ENCODE data around the gene AFAP1.

Gene AFAP1

GRCh38 chr4:7863911-7864681, 75.6 kb downstream of the AFAP1 start:
- no peak for DNase-seq

- no peak for DNase-seq
These were observed 77.0 kb downstream of the AFAP1 start for GRCh38 chr4:7862561-7863192.

- DNase-seq: no peak
These were observed 78.2 kb downstream of the AFAP1 start for GRCh38 chr4:7861440-7861881.

DNA sequence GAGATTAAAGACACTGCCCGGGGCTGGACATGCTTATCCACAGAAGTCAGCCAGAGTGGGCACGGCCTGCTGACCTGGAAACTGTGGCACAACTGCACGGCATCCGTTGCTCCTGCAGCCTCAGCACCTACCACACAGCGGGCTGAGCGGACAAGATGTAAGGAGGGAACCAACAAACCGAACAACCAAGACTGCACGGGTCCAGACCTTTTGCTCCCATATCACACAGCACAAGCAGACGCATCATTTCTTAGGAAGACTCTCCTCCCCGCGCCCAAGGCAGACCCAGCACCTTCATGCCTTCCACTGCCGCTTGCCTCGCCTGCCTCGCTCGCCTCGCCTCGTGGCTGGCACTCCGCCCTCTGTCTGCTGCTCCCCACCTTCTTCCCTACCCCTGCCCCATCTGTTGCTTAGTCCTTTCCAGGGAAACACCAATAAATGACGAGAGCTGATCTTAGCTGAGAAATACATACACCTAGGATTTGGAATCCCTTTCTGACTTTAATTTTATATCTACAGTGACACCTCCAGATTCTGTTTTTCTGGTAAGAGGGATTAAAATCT, 79.0 kb downstream of the AFAP1 start:
- DNase-seq: no peak

GRCh38 chr4:7859326-7859725, 80.3 kb downstream of the AFAP1 start:
- no peak for DNase-seq

DNA sequence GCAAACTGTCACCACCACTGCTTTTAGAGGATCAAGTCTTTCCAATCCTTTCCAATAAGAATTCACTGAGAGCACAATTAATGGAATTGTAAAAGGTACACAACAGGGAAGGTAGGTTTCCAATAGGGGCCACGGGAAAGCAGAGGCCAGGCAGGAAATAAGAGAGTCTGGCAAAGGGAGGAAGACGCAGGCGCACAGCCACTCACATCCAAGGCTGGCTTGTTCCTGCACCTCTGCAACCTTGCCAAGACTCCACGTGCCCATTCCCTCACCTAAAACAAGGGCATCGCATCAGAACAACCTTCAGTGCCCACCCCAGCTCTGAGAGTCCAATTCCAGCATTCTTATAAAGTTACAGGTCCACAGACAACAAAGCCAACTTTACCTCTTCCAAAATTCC, 81.2 kb downstream of the AFAP1 start:
- DNase-seq: no peak

DNA sequence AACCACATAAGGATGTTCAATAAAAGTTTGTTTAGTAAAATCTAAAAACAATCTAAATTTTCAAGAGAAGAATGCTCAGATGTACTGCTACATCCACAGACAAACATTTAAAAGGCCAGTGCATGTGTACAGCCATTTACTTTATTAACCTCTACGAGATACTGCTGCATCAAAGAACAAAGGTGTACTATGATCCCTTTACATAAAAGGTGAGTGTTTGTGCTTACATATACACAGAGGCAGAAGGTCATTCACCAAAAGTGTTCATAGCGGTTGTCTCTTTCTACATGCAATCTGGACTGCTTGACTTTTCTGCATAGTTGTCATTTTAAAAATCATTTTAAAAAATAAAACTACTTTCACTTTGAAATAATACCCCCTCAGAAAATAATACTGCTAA, 81.7 kb downstream of the AFAP1 start:
- no peak for DNase-seq

- no peak for DNase-seq
These were observed 82.4 kb downstream of the AFAP1 start for GRCh38 chr4:7857238-7857701.

- no peak for DNase-seq
These were observed 83.9 kb downstream of the AFAP1 start for GRCh38 chr4:7855731-7856130.

- DNase-seq: no peak
These were observed 84.8 kb downstream of the AFAP1 start for GRCh38 chr4:7854697-7855370.

DNA sequence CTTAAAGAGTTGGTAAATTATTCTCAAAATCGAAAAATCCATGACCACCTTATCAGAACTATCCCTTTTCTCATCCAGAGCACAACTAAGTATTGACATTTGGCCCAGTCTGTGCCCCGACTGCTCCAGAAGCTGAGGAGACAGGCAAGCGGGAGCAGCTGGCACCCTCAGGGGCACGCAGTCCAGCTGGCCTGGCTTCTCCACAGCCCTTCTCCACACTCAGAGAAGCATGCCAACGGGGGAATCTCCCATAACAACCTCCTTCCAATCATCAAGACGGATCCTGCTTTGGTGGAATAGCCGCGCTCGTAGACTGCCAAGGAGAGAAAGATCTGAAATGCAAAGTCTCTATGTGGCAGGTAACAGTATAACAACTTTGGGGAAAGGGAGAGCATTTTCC, 85.4 kb downstream of the AFAP1 start:
- DNase-seq: no peak

GRCh38 chr4:7853271-7853670, 86.4 kb downstream of the AFAP1 start:
- DNase-seq: no peak

DNA sequence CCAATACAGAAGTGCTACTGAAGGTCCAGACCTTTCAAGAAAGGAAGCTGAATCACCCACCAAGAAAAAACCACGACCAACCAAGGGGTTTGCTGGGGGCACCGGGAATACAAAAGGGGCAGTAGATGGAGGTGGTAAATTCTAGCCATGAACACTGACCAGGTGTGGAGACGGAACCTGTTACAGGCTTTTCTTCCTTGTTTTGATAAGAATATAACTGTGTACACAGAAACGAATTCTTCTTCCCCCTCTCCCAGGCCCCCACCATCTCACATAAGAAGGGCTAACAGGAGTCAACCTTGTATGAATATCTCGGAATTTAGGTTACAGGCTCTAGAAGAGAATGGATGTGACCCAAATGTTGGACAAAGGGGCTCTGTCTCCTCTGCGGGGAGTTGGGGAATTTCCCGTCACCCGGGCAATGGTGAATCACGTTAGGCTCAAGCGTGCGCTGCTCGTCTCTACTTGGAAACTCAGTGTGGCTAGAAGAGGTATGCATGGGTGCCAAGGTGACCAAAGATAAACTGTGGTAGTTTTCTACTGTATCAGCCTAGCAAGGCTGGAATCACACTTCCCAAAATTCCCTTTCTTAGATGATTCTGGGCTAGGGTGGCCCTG, 87.0 kb downstream of the AFAP1 start:
- DNase-seq: no peak

- no peak for DNase-seq
These were observed 89.2 kb downstream of the AFAP1 start for GRCh38 chr4:7850489-7850888.

DNA sequence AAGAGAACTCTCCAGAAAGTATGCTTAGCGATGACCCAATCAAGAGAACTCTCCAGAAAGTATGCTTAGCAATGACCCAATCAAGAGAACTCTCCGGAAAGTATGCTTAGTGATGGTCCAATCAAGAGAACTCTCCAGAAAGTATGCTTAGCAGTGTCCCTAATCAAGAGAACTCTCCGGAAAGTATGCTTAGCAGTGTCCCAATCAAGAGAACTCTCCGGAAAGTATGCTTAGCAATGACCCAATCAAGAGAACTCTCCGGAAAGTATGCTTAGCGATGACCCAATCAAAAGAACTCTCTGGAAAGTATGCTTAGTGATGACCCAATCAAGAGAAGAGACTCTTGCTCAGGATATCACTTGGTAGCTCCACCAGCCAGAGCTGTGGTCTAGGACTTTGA, 92.5 kb downstream of the AFAP1 start:
- DNase-seq: no peak

DNA sequence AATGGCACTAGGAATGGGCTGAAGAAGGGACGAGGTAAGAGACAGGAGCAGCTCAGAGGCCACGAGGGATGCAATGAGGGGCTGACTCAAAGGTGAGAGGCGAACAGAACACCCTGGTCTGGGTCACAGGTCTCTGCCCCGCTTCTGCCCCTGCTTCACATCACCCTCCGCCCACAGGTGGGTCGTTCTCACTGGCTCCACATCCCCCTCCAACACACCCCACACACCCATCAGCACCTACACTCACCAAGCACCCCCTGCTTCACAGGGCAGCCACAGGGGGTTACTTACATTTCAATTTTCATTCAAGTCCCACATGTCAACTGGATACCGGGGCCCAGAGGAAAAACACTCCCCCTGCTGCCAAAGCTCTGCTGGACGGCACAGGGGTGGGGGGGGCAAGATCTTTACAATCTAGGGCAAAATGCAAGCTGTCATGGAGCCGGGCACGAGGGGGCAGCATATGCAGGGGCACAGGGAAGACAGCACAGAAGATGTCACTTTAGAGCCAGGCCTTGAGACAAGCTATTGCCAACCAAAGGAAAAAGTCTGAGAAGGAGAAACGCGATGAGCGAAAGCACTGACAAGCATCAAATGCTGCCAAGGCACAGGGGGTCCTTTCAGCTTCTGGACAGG, 94.0 kb downstream of the AFAP1 start:
- no peak for DNase-seq

DNA sequence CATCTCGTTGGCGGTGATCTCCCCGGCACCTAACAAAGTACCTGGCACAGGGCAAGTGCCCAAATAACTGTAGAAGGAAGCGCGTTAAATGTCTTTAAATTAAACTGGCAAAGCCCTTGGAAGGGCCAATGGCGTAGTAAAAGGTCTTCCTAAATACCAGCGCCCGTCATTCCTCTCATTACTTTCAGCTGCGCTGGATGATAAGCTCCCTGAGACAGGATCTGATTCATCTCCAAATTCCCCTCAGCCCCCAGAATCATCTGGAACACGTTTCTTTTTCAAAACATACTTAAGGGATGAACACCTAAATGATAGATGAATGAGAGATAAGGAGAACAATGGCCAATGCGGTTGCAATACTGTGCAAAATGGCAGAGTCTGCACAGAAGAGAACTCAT, 95.1 kb downstream of the AFAP1 start:
- no peak for DNase-seq

- DNase-seq: peak; percentile 32
These were observed 95.6 kb downstream of the AFAP1 start for GRCh38 chr4:7843831-7844593.

- no peak for DNase-seq
These were observed 97.0 kb downstream of the AFAP1 start for GRCh38 chr4:7842384-7843279.

GRCh38 chr4:7841894-7842293, 97.8 kb downstream of the AFAP1 start:
- DNase-seq: no peak

GRCh38 chr4:7841071-7841470, 98.6 kb downstream of the AFAP1 start:
- DNase-seq: no peak

Data from midbrain (tissue), 1 donor.